ENCODE measurements around the gene ZNF487.
A peak's percentile ranks its signal among the peaks of the same experiment; 100 is the strongest.

The ZNF487 gene

GRCh38 chr10:43407576-43408330 lies 29.2 kb upstream of the ZNF487 start:
- H3K9me3 ChIP-seq, result no peaks in the 10 kb centered on the region
- peak overlapping the region; percentile 97 for H3K27ac ChIP-seq
- no peaks in the 10 kb centered on the region for H3K27me3 ChIP-seq
- peak overlapping the region; percentile 87 to 89 for H3K4me3 ChIP-seq (ENCODE audit: low read depth in 1 of 2, low read length in 1 of 2)
- H3K4me1 ChIP-seq (ENCODE audit: control insufficient read depth in 1 of 2, insufficient read depth in 1 of 2, low read depth in 1 of 2, low read length in 1 of 2), result peaks cover 43 to 55% of the 10 kb centered on the region in 2 experiments
- H3K36me3 ChIP-seq, result no peaks in the 10 kb centered on the region
- TF ChIP-seq CTCF (IDR thresholded peaks at IDR 0.05), result no peak

DNA sequence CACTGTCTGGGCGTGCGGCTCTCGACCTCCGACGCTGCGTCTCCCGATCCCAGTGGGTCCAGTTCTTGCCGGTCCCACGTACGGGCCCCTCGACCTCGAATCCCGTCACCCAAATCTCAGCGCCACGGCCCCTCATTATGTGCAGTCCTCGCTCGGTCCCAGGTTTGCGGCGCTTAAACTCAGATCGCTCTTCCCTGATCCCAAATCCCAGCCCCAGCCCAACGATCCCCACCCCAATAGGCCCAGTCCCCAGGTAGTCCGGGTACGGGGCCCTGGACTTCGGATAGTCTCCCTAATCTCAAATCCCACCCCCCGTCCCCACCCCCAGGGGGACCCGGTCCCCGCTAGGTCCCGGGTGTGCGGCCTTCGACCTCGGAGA lies 28.6 kb upstream of the ZNF487 start:
- Histone ChIP-seq H3K4me1 (ENCODE audit: control insufficient read depth in 1 of 2, insufficient read depth in 1 of 2, low read depth in 1 of 2, low read length in 1 of 2) (peaks cover 43 to 54% of the 10 kb centered on the region in 2 experiments), H3K27me3 (no peaks in the 10 kb centered on the region), H3K4me3 (ENCODE audit: low read depth in 1 of 2, low read length in 1 of 2) (peak overlapping the region; percentile 87 to 89), H3K27ac (peak overlapping the region; percentile 97), H3K36me3 (no peaks in the 10 kb centered on the region), H3K9me3 (no peaks in the 10 kb centered on the region)
- no peak for TF ChIP-seq CTCF (IDR thresholded peaks at IDR 0.05)

DNA sequence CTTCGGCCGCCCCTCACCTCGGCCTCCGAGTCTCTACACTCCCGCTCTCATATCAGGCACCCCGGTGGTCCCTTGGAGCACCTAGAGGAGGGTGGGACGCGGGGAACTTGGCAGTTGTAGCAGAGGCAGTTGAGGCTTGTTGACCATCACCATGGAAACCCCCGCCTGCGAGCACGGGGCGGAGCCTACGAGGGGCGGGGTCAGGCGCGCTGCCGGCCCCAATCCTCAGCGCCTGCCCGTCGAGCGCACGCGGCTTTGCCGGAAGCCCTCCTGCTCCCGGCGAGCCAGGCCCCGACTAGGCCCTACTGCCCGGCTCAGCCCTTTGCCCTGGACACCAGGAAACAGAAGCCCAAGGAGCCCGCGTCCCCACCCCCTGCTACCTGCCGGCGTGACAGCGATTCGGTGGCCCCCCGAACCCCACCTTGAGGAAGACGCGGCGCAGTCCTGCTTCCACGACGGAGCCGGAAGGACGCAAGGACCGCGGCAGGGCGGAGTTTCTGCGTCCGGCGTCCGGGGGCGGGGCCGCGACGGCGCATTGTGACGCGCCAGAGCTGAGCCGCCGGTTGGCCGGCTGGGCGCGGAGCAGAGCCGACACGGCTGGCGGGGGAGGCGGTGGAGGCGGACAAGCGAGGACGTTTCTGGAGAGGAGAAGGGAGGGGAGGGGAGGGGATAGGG lies 28.1 kb upstream of the ZNF487 start, which contains the start of gene HNRNPF:
Gene HNRNPF, minus strand, starts transcription at position 477 of the 675 bp plus-strand sequence. CDS start 21,302 bp downstream, outside the sequence.
- Histone ChIP-seq H3K27ac (peak within 1 kb of the TSS; percentile 97), H3K27me3 (no peaks in the 10 kb centered on the region), H3K4me1 (ENCODE audit: control insufficient read depth in 1 of 2, insufficient read depth in 1 of 2, low read depth in 1 of 2, low read length in 1 of 2) (peaks cover 43 to 48% of the 10 kb centered on the region in 2 experiments), H3K36me3 (no peaks in the 10 kb centered on the region), H3K9me3 (no peaks in the 10 kb centered on the region), H3K4me3 (ENCODE audit: low read depth in 1 of 2, low read length in 1 of 2) (peak within 1 kb of the TSS; percentile 87 to 89)
- TF ChIP-seq CTCF (IDR thresholded peaks at IDR 0.05), result peak; percentile 35

DNA sequence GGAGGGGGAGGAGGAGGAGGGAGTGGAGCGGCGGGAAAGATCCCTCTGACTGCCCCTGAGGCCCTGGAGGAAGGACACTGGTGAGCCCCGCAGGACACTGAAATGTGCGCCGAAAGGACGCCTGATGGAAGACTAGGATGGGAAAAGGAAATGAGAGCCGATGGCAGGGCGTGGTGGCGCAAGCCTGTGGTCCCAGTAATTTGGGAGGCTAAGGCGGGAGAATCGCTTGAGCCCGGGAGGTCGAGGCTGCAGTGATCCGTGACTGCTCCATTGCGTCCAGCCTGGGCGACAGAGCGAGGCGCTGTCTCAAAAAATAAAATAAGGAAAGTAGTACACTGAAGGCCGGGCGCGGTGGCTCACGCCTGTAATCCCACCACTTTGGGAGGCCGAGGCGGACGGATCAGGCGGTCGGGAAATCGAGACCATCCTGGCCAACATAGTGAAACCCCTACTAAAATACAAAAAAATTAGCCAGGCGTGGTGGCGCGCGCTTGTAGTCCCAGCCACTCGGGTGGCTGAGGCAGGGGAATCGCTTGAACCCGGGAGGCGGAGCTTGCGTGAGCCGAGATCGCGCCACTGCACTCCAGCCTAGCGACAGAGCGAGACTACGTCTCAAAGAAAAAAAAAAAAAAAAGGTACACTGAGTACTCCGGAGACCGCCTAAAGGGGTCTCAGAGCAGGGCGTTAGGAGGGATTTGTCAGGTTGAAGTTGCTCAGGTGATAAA lies 27.4 kb upstream of the ZNF487 start:
- Histone ChIP-seq H3K9me3 (no peaks in the 10 kb centered on the region), H3K36me3 (no peaks in the 10 kb centered on the region), H3K4me3 (ENCODE audit: low read depth in 1 of 2, low read length in 1 of 2) (peak overlapping the region; percentile 87 to 89), H3K4me1 (ENCODE audit: control insufficient read depth in 1 of 2, insufficient read depth in 1 of 2, low read depth in 1 of 2, low read length in 1 of 2) (peaks cover 38 to 41% of the 10 kb centered on the region in 2 experiments), H3K27me3 (no peaks in the 10 kb centered on the region), H3K27ac (peak overlapping the region; percentile 97)
- TF ChIP-seq CTCF (IDR thresholded peaks at IDR 0.05), result no peak

- Histone ChIP-seq H3K27ac (peak overlapping the region; percentile 97), H3K9me3 (no peaks in the 10 kb centered on the region), H3K4me1 (ENCODE audit: control insufficient read depth in 1 of 2, insufficient read depth in 1 of 2, low read depth in 1 of 2, low read length in 1 of 2) (peaks cover 30 to 33% of the 10 kb centered on the region in 2 experiments), H3K4me3 (ENCODE audit: low read depth in 1 of 2, low read length in 1 of 2) (peak overlapping the region in 1 of 2 experiments; percentile 89), H3K27me3 (no peaks in the 10 kb centered on the region), H3K36me3 (no peaks in the 10 kb centered on the region)
- TF ChIP-seq CTCF (IDR thresholded peaks at IDR 0.05), result no peak
These were observed 26.6 kb upstream of the ZNF487 start for GRCh38 chr10:43410345-43410744.
